Measurements from ENCODE around the gene UTP20.
"Not testable (repeated sequence)": the region's sequence is repeated elsewhere in the genome, so short reads cannot be mapped to it uniquely, and the experiment has no call there.

Gene UTP20

DNA sequence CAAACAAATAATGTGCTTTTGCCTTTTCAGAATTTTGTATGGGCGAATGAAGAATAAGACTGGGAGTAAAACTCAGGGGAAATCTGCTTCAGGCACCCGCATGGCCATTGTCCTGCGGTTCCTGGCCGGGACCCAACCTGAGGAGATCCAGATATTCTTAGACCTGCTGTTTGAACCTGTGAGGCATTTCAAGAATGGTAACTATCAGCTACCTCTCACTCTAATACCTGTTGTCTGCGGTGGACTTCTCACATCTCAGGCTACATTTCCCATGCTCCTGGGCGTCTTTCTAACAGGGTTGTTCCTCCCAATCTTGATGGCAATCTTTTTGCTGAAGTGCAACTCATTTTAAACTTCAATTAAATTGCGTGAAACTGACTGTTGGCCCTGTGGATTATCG, 47.1 kb downstream of the UTP20 start:
- no peak for DNase-seq (ENCODE audit: low read depth in 2 of 2)

DNA sequence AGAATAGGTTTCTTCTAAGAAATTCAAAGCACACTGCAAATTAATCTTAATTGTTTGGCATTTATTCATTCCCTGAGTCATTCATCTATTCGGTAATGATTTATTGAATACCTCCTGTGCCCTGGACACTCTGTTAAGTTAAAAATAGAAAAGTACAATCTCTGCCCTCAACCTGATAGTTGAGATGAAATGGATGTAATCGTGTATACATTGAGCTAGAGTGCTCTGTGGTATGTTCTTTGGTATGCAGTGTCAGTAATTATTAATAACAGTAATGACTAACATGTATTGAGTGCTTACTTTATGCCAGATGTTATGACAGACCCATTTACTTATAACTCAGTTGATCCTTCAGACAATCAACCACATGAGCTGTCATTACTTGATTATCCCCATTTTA, 47.6 kb downstream of the UTP20 start:
- DNase-seq (ENCODE audit: low read depth in 2 of 2): no peak

DNA sequence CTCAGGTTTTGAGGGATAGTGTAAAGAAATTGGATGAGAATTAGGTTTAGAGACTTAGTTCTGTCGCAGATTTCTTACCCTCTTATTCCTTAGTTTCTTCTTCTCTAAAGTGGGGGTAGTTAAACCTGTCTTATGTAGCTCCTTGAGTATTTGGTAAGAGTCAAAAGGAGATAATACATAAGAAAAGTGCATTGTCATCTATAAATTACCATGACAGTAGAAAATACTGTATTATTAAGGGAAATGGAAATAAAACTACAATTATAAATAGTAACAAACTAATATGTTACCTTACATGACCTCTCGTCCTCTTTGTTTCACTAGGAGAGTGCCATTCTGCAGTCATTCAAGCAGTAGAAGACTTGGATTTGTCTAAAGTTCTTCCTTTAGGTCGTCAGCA, 49.0 kb downstream of the UTP20 start:
- no peak for DNase-seq (ENCODE audit: low read depth in 2 of 2)

DNA sequence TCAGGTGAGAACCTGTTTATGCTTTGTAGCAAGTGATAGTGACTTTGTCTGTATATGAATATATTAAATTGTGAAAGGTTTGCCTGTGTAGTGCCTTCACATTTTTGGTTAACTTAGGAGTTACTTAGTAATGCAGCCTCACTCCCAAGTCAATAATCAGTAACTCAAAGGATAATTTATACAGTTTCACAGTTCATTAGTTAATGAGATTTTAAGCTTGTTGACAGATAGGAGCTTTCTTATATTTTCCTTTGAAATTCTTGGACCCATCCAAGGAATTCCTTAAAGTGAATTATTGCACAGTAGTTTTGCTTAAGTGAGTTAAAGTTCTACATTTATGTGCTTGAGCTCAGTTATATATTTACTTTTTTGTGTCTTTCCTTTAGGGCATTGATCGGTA, 50.7 kb downstream of the UTP20 start:
- DNase-seq (ENCODE audit: low read depth in 2 of 2): no peak

DNA sequence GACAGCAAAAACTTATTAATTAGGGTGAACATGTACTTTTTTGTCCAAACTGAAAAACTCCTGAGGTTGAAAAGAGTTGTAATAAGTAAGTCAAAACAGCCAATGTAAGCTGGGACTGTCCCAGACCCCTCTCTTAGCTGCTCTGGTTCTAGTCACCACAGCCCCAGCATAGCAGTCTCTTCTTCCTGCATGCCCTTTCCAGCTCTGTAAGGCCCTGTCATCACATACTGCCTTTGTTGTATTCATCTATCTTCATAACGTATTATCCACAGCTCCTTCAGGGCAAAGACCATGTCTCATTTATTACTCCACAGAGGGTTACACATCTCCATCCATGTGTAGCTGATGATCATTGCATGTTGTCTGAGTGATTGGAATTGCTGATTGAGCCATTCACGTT, 56.5 kb downstream of the UTP20 start:
- DNase-seq (ENCODE audit: low read depth in 2 of 2): no peak

DNA sequence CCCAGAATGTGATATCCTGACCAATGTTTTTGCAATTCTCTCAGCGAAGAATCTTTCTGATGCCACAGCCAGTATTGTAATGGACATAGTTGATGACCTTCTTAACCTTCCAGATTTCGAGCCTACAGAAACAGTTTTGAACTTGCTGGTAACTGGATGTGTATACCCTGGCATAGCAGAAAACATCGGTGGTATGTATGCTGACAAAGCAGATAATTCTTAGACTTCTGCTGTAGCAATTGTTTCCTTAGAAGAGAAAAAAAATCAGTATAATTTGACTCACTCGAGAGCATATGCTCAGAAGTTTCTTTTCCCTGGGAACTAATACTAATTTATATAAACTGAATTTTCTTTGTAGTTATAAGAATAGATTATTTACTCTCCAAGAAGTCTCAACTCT, 58.2 kb downstream of the UTP20 start:
- no peak for DNase-seq (ENCODE audit: low read depth in 2 of 2)

DNA sequence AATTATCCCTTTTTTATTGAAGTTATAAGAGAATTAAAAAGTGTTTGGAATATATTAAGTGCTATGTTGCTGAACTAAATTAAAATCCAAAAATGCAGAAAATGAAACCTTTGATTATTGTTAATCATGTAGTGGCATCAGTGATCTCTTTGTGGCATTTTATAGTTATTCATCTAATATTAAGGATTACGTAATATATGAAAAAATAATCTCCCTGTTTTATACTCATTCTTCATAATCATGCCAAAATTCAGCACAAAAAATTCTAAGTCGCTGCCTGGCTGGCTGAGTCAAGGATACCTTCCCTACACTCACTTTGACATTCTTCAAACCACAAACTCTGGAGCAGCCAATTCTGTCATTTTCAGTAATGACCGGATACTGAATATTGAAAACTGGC, 64.0 kb downstream of the UTP20 start:
- DNase-seq (ENCODE audit: low read depth in 2 of 2): no peak

DNA sequence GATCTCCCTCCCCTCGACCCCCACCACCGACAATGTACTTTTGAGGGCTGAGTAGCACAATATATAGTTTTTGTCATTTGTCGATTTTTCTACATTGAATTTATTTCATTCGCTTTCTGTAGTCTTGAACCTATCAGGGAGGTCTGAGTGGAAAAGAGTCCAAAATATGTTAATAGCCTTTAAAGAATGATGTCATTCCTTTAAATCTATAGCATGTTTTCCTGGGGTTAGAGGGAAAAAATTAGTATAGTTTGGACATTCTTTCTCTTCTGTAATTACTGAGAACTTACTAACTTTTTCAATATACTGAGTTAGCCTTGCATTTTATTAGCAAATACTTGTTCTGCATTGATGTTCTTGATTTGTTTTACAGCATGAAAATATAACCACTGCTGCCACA, 71.8 kb downstream of the UTP20 start:
- no peak for DNase-seq (ENCODE audit: low read depth in 2 of 2)

DNA sequence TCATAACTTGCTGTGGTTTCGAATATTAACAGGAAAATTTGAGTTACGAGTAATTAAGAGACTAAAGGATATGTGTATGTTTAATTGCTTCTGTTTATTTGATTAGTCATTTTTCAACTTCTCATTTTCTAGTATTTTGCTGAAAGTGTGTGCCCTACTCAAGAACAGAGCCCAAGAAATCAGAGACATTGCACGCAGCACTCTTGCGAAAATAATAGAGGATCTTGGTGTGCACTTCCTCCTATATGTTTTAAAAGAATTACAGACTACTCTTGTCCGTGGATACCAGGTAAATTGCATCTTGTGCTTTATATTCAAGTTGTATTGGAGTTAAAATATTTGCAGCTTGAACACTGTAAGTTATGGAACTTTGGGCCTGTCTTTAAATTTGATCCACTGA, 76.9 kb downstream of the UTP20 start:
- DNase-seq (ENCODE audit: low read depth in 2 of 2): no peak

DNA sequence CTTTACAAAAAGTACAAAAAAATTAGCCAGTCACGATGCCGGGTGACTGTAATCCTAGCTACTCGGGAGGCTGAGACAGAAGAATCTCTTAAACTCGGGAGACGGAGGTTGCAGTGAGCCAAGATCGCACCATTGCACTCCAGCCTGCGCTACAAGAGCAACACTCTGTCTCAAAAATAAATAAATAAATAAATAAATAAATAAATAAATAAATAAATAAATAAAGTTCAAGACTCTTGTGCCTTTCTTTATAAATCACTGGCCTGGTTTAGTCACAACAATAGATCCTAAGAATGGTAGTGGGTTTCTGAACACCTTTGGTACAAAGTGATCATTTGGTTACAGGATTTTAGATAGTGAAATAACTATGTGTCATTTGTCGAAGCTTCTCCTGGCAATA, 81.5 kb downstream of the UTP20 start:
- no peak for DNase-seq (ENCODE audit: low read depth in 2 of 2)

DNA sequence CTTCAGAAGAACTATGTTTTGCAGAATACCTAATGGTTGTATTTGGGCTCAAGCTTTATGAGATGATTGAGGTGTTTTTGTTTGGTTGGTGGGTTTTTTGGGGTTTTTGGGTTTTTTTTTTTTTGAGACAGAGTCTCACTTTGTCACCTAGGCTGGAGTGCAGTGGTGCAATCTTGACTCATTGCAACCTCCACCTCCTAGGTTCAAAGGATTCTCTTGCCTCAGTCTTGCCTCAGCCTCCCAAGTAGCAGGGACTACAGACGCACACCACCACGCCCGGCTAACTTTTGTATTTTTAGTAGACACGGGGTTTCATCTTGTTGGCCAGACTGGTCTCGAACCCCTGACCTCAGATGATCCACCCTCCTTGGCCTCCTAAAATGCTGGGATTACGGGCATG, 88.1 kb downstream of the UTP20 start:
- DNase-seq (ENCODE audit: low read depth in 2 of 2): no peak

DNA sequence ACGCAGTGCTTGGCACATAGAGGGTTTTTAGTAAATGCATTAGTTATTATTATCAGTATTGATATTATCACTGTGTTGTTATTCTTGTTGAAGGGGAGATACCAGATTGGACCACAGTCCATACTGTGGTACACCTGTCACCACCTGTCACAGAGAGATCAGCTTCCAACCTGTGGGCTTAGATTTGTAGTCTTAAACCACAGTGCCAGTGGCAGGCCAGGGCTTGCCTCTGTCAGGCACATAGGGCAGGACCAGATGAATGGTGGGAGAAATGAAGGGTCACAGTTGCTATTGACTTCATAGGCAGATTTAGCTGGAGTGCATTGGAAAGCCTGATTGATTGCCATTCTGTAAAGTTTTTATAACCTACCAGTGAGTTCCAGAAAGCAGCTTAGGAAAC, 92.5 kb downstream of the UTP20 start:
- no peak for DNase-seq (ENCODE audit: low read depth in 2 of 2)

DNA sequence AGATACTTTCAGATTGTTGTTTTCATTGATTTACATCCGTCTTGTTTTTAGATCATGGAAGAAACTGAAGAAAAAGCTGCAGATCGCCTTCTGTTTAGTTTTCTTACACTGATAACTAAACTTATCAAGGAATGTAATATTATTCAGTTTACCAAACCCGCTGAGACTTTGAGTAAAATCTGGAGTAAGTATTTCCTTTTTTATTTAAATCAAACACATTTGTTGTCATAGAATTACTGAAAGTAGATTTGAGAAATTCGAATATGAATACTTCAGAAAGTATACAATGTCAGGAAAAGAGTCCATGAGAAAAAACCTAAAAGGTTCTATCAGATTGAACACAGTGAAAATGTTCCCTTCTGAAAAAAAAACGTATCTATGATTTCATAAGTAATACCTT, 95.7 kb downstream of the UTP20 start:
- DNase-seq (ENCODE audit: low read depth in 2 of 2): no peak

DNA sequence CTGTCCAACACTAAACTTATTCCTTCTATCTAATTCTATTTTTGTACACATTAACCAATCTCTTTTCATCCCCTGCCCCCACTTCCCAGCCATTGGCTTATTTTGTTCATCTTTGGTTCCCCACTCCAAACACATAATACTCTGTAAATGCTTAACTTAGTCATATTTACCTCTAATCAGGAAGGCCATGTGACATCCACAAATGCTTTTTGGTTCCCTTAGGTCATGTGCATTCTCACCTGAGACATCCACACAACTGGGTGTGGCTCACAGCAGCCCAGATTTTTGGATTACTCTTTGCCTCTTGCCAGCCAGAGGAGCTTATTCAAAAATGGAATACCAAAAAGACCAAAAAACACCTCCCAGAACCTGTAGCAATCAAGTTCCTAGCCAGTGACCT, 99.2 kb downstream of the UTP20 start:
- DNase-seq (ENCODE audit: low read depth in 2 of 2): no peak

DNA sequence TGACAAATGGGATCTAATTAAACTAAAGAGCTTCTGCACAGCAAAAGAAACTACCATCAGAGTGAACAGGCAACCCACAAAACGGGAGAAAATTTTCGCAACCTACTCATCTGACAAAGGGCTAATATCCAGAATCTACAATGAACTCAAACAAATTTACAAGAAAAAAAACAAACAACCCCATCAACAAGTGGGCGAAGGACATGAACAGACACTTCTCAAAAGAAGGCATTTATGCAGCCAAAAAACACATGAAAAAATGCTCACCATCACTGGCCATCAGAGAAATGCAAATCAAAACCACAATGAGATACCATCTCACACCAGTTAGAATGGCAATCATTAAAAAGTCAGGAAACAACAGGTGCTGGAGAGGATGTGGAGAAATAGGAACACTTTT, 111.3 kb downstream of the UTP20 start:
- DNase-seq (ENCODE audit: low read depth in 2 of 2): not testable (repeated sequence)

DNA sequence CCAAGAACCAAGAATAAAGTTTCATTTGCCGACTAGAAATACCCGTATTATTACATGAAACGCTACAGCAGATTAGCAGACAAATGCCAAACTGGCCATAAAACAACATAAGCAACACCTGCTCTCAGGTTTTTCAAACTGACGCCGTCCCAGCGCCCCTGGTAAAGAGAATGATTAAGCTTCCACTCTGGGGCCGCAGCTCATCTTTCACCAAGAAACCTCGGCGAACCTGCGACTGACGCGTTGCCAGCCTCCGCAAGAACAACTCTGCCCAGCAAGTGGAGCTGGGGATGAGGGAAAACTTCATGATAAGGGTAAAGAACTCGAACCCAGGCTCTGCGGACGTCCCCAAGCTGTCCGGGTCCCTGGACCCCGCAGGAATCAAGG, 127.1 kb downstream of the UTP20 start:
- peak; percentile 1 to 8 for DNase-seq (ENCODE audit: low read depth in 2 of 2)

DNA sequence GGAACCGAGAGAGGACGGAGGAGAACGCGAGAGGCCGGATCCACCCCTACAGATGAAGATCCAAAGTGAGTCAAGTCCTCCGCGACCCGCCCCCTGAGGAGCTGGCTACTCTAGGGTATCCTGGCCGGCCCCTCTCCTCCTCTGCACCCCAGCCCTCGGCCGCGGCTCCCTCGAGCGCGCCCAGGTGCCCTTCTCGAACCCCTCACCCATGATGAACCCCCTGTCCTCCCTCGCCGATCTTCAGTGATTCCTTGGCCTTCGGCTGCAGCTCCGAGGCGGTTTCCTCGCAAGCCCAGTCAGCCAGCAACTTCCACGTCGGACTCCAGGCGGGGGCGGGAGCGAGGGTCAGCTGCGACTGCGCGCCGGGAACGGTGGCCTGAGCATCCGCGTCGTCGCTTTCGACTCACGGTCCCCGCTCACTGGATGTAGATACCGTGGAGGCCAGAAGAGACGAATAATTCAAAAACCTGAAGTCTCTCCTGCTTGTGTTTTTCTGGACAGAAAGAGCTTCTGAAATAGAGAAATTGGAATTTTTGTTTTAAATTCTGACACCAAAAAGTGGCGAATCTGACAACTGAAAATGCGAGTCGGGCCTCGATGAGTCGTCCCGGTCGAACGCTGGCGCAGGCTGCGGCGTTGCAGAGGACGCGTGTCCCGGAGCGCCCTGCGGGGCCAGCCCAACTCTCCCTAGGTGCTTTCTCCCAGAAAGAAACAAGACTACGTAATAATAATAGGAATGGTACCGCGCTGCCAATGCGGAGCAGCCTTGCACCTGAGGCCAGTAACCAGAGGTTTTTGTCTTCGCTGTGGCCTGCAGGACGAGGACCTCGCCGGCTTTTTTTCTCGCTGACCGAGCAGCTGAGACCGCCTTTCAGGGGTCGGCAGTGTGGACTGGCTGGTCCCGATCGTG, 127.8 kb downstream of the UTP20 start, which contains the start of gene ARL1:
Gene ARL1 (minus strand): TSS at position 337 of the 910 bp plus-strand sequence. CDS start 127 bp downstream, at position 210.
- DNase-seq (ENCODE audit: low read depth in 2 of 2): peak; percentile 65 to 78

DNA sequence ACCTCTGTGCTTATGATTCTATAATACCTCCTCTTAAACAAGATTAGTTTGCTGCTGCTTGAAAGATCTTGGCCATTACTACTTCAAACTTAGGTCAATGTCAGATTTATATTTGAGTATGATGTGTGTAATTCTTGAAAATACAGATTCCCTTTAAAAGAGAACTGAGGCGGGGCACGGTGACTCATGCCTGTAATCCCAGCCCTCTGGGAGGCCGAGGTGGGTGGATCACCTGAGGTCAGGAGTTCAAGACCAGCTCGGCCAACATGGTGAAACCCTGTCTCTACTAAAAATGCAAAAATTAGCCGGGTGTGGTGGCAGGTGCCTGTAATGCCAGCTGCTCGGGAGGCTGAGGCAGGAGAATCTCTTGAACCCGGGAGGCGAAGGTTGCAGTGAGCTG, 130.3 kb downstream of the UTP20 start:
- not testable (repeated sequence) for DNase-seq (ENCODE audit: low read depth in 2 of 2)

DNA sequence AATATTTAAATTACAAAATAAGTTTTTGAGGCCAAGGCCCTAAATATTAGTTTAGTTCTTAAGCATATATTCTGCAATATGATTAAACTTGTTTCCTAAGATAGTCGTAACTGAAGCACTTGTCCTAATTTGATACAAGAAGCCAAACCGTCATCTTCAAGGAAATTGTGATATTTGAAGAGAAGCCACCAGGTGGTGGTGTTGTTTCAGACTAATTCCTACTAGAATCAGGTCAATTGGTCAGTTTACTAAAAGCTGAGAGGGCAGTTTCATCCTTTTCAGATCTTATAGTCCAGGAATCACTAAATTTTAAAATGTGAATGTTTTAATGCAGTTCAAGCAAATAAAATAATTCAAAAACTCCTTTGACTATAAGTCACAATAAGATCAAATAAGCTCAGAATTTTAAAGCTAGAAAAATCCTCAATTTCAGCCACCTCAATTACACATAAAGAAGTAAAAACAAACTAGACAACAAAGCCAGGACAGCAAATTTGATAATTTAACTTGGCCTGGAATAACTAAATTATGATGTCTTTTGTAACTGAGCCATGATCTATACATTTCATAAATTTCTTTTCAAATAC, 134.7 kb downstream of the UTP20 start:
- no peak for DNase-seq (ENCODE audit: low read depth in 2 of 2)

DNA sequence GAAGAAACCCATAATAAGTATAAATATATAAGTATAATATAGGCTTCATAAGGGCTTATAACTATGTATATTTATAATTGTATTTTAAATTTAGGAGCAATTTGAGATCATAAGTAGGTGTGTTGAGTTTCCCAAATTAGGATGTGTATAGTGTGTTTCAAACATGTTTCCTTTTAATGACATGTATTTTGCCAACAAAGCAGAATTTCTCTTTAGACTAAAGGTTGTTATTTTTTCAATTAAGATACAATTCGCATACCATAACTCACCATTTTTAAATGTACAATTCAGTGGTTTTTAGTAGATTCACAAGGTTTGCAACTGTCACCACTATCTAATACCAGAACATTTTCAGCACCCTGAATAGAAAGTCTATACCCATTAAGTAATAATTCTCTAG, 135.3 kb downstream of the UTP20 start:
- DNase-seq (ENCODE audit: low read depth in 2 of 2): no peak

DNA sequence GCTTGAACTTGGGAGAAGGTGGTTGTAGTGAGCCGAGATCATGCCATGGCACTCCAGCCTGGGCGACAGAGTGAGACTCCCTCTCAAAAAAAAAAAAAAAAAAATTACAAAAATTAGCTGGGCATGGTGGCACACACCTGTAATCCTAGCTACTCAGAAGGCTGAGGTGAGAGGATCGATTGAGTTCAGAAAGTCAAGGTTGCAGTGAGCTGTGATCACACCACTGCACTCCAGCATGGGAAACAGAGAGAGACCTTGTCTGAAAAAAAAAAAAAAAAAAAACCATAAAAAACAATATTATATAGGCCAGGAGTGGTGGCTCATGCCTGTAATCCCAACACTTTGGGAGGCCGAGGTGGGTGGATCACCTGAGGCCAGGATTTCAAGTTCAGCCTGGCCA, 142.2 kb downstream of the UTP20 start:
- not testable (repeated sequence) for DNase-seq (ENCODE audit: low read depth in 2 of 2)

DNA sequence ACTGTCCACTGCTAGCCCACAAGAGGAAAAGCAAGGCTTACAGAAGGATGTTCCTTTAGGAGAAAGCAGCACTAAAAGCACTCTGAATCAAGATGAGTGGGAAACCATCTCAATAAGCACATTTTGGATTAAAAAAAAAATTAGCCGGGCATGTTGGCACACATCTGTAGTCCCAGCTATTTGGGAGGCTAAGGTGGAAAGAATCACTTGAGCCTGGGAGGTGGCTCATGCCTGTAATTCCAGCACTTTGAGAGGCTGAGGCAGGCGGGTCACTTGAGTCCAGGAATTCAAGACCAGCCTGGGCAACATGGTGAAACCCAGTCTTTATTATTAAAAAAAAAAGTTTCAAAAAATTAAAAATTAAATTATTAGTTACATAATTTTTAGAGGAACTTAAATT, 144.7 kb downstream of the UTP20 start:
- no peak for DNase-seq (ENCODE audit: low read depth in 2 of 2)

DNA sequence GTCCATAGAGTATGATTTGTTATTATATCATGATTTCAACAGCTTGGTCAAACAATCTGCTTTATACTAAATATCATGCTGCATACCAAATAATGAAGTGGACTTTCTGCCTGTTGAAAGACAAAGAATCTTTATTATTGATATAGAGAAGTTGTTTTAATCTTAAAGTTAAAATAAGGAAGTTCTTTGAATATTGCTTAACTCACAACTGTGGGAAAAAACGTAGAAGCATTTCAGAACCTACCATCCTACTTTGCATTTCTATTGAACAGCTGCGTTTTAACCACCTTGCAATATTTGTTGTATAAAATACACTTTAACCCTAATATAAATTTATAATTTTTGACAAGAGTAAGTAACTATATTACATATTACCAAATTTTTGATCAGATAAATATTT, 150.6 kb downstream of the UTP20 start:
- no peak for DNase-seq (ENCODE audit: low read depth in 2 of 2)

All from stimulated activated CD4-positive, alpha-beta T cell treated with anti-CD3 and anti-CD28 coated beads, Interleukin-12 subunit alpha, Interleukin-12 subunit beta, amount 100 ng/mL, for 24 hours (primary cell).